ENCODE measurements around the gene WIPF1. TPM values are rescaled to one million over a fixed set of nuclear protein-coding genes. Genes with fewer than 3 reads are reported as not detected.

The WIPF1 gene
- total RNA-seq, 1 donor from 2014 or later = 15.0 TPM

DNA sequence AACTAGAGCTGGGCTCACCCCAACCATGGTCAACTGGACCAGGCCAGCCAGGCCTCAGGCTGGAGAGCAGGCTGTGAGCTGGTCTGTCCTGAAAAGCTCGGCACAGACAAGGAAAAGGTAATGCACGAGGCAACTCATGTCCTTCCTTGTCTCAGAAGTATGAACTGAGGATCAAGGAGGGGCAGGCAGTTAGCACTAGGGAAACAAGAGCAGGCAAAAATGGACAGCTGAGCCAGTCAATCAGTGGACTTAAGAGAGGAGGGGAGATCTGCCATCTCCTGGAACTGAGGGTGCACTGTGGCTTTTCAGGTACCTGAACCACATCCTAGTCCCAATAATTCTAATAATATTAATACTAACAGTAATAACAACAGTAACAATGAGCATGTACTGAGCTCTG, 20.6 kb upstream of the WIPF1 start:
- Histone ChIP-seq H3K4me3 (no peak overlapping the region), H3K9me3 (replicated peaks) (no peaks in the 10 kb centered on the region), H3K27me3 (ENCODE audit: low read depth) (no peaks in the 10 kb centered on the region), H3K27ac (replicated peaks) (peak overlapping the region; percentile 31), H3K36me3 (no peaks in the 10 kb centered on the region), H3K4me1 (peaks cover 40% of the 10 kb centered on the region)
- DNase-seq = no peak
- TF ChIP-seq, protein P1, sequence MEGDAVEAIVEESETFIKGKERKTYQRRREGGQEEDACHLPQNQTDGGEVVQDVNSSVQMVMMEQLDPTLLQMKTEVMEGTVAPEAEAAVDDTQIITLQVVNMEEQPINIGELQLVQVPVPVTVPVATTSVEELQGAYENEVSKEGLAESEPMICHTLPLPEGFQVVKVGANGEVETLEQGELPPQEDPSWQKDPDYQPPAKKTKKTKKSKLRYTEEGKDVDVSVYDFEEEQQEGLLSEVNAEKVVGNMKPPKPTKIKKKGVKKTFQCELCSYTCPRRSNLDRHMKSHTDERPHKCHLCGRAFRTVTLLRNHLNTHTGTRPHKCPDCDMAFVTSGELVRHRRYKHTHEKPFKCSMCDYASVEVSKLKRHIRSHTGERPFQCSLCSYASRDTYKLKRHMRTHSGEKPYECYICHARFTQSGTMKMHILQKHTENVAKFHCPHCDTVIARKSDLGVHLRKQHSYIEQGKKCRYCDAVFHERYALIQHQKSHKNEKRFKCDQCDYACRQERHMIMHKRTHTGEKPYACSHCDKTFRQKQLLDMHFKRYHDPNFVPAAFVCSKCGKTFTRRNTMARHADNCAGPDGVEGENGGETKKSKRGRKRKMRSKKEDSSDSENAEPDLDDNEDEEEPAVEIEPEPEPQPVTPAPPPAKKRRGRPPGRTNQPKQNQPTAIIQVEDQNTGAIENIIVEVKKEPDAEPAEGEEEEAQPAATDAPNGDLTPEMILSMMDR (IDR thresholded peaks at IDR 0.05; ENCODE audit: borderline replicate concordance) = no peak
- intact Hi-C loops (cut with micrococcal nuclease) = no loop called here

DNA sequence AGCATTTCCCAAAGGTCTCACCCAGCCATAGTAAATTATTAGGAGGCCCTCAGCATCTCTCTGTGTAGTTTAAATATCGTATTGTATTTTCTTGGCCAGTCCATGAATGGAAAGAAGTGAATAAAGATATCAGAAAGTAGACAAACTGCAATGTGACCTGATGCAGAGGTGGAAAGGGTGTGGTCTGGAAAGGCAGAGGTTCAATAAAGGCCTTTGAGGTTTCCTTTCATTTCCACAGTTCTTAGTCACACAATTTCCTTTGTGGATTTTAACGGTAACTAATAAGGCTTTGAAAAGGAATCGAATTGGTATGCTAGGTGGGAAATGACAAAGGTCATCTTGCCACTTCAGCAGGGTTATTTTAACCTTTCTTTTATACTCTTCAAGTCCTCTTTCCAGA, 20.1 kb upstream of the WIPF1 start:
- TF ChIP-seq, protein P1 (IDR thresholded peaks at IDR 0.05; ENCODE audit: borderline replicate concordance) = no peak
- Histone ChIP-seq H3K36me3 (no peaks in the 10 kb centered on the region), H3K4me1 (peaks cover 36% of the 10 kb centered on the region), H3K27ac (replicated peaks) (peak overlapping the region; percentile 31), H3K9me3 (replicated peaks) (no peaks in the 10 kb centered on the region), H3K27me3 (ENCODE audit: low read depth) (no peaks in the 10 kb centered on the region), H3K4me3 (no peak overlapping the region)
- DNase-seq = no peak
- intact Hi-C loops (cut with micrococcal nuclease) = no loop called here

DNA sequence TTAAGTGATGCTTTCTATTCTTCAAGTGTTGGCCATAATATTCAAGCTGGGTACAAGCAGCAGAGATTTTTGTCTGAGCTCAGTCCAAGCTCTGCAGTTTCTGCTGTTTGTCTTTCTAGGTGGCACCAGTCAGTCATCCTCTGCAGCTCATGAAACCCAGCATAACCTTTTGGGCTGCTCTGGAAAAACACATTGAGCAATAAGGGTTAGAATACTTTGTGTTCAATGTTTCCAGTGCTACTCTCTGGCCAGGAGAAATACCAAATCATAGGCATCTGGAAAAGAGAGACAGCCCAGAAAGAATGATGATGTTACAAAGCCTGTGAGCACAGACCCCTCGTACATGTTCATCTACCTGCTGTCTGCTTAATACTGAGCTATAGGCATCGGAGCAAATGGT, 19.5 kb upstream of the WIPF1 start:
- Histone ChIP-seq H3K4me1 (peaks cover 36% of the 10 kb centered on the region), H3K4me3 (no peak overlapping the region), H3K27me3 (ENCODE audit: low read depth) (no peaks in the 10 kb centered on the region), H3K27ac (replicated peaks) (peak overlapping the region; percentile 50), H3K36me3 (no peaks in the 10 kb centered on the region), H3K9me3 (replicated peaks) (no peaks in the 10 kb centered on the region)
- TF ChIP-seq, protein P1 (IDR thresholded peaks at IDR 0.05; ENCODE audit: borderline replicate concordance) = no peak
- no peak for DNase-seq
- intact Hi-C loops (cut with micrococcal nuclease) = no loop called here

DNA sequence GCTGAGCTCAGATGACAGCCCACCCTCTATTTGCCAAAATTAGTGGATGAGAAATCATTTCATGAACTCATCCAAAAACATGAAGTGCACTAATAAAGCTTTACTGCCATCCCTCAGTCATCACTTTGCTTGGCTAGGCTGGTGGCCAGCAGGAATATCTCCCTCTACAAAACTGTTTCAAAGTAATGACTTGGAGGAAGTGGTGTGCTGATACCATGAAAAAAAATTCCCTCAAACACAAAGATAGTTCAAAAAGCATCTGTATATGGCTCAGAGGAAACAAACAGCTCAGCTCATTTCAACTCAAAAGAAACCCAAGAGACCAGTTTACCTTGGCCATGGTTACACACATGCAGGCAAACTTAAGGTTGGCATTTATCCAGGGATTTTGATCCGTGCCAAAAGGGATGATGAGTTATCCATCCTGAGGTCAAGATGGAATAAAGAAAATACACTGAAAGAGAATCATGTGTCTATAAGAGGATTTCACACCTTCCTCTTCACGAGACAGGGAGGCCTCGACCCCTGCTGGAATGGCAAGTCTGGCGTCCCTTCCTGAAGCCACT, 18.4 kb upstream of the WIPF1 start:
- intact Hi-C loops (cut with micrococcal nuclease) = no loop called here
- Histone ChIP-seq H3K27ac (replicated peaks) (peak overlapping the region; percentile 50), H3K4me1 (peaks cover 42% of the 10 kb centered on the region), H3K36me3 (no peaks in the 10 kb centered on the region), H3K4me3 (no peak overlapping the region), H3K27me3 (ENCODE audit: low read depth) (no peaks in the 10 kb centered on the region), H3K9me3 (replicated peaks) (no peaks in the 10 kb centered on the region)
- DNase-seq = peak; percentile 33
- TF ChIP-seq, protein P1 (IDR thresholded peaks at IDR 0.05; ENCODE audit: borderline replicate concordance) = no peak

DNA sequence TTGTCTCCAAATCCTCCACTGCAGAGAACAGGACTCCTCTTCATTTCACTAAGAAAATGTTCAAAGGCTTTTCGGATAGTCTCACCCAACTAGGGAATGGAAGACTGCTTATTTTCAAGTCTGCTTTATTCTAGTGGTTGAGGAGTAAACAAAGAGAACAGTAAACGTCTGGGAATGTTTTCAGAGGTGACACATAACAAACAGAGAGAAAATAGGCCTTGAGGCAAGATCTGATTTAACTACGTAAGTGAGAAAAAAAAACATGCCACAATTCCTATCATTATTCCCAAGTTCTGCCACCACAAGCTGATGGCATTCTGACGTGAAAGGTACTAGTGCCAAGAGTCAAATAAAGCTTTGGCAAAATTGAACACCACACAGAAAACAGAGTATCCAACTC, 16.7 kb upstream of the WIPF1 start:
- TF ChIP-seq, protein P1 (IDR thresholded peaks at IDR 0.05; ENCODE audit: borderline replicate concordance) = no peak
- Histone ChIP-seq H3K36me3 (no peaks in the 10 kb centered on the region), H3K27ac (replicated peaks) (no peak overlapping the region), H3K9me3 (replicated peaks) (no peaks in the 10 kb centered on the region), H3K27me3 (ENCODE audit: low read depth) (no peaks in the 10 kb centered on the region), H3K4me3 (no peak overlapping the region), H3K4me1 (peaks cover 52% of the 10 kb centered on the region)
- no peak for DNase-seq
- intact Hi-C loops (cut with micrococcal nuclease) = no loop called here

All from left ventricle myocardium inferior (tissue), 1 donor.